Stimulated activated CD4-positive, alpha-beta T cell treated with anti-CD3 and anti-CD28 coated beads, Interleukin-1b, Interleukin-23, amount 100 ng/mL, for 1 hour (primary cell): Measurements from ENCODE around the gene UVRAG.
"Not testable (repeated sequence)": the region's sequence is repeated elsewhere in the genome, so short reads cannot be mapped to it uniquely, and the experiment has no call there.

Source experiments
- DNase-seq, 2 donors: peaks; one replicate each; pipeline ENCODE4 v3.0.0-alpha.2; 2020; ENCODE audit warnings: low read depth in 2 of 2

UVRAG gene

DNA sequence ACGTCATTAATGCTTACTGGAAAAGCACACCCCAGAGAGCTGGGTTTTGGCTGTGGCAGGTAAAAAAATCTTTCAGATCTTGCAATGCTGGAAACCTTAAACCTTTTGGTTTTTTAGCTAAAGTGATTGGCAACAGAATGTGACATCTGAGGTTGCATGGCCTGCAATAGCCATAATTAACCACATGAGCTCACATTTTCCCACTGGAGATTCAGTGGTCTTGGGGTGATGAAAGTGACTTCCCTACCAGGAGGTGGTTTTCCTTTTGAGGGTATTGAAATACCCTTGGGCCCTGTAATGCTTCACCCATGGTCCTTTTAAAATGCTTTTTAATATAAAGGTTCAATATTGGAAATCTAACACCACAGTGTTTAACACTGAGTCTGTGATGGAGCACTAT, 198.5 kb downstream of the UVRAG start:
- DNase-seq: no peak

DNA sequence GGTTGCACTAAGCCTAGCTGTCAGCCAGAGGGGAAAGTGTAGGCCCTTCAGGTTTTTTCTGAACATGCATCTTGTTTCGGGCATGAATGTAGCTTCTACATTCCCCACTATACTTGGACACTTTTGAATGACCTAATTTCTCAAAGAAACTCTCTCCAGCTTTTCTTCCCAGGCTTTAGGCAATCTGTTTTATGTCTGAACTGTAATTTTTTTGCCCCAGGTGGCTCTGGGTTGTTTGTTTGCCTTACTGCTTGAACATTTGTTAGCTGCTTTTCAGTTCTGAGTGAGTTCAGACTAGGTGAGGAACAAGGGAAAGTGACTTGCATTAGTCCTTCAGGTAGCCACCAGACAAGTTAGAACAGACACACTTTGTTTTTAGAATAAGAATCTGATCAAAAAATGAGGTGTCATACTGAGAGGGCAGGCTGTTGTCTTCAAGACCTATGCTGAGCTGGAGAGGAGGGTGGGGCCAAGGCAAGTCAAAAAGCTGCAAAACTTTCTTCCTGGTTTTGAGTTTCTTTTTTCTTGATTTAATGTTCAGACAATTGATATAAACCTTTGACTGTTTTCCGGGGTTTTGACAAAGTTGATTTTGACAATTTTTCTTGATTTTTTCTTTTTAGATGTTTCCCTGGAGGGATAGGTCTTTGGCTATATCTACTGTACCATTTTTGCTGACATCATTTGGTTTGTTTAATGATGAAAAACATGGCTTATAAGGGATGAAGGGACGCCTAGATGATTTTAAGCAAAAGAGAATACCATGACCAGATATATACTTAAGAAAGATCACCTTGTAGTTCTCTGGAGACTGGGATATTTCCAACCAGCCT, 208.4 kb downstream of the UVRAG start:
- DNase-seq: no peak

DNA sequence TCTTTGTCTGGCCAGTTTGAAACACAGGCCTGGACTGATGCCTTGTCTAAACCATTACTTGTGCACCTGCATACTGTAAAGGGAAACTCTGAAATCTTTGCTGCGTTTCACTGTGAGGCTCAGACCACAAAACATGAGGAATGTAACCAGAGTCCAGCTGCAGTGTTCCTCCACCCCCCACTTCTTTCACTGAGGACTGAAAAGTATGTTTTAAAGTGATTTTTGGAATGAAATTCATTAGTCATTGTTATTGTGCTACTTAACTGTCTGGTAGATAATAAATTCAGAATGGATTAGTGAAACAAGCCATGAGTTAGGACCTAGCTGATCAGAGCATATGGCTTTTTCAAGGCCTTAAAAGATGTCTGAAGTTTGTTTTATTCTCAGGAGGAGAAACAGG, 210.1 kb downstream of the UVRAG start:
- DNase-seq: no peak

DNA sequence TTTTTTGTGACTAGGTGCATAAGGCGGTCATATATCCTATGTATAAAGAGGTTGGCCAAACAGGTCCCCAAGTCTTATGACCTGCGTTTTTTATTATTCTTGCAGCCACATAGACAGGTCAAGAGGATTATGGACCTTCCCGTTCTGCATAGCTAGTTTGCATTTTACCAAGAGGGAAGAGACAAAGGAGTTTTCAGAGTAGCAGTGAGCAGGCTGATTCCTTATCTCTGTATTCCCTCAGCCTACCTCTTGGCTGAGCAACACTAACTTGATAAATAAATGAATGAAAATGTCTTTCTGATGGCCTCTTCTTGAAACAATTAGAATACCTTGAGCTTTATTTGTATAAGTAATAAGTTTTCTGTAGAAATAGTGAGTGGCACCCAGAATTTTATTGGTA, 210.8 kb downstream of the UVRAG start:
- DNase-seq: no peak

DNA sequence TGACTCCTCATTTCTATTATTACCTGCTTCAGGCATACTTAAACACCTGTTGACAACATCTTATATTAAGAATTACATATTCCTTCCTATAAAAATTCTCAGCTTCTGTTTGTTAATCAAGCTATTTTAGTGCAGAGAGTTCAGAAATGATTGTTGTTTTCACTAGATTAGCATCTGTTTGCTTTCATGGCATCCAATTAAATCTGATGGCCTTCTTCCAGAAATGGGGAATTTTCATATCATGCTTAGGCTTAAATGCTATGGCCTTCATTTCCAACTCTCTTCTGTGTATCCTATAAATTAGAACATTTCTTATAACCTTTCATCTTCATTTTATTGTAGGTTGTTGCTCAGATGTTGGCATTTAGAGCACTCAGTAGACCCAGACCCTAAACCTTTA, 211.3 kb downstream of the UVRAG start:
- DNase-seq: no peak

DNA sequence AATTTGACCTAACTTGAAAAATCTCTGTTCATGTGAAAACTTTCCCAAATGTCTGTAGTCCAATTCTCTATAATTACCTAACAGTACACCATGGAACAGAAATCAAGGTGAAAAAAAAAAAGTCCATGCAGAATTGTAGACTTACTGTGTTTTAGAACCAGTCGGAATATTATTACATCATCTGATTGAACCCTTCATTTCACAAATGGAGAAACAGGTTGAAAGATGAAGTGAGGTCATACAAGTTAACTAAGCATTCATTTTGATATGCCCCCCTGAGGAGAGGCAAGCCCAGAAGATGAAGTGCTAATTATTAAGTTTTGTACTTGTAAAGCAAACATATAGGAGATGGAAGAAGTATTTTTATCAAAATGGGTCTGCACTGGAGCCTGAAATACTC, 211.9 kb downstream of the UVRAG start:
- no peak for DNase-seq

DNA sequence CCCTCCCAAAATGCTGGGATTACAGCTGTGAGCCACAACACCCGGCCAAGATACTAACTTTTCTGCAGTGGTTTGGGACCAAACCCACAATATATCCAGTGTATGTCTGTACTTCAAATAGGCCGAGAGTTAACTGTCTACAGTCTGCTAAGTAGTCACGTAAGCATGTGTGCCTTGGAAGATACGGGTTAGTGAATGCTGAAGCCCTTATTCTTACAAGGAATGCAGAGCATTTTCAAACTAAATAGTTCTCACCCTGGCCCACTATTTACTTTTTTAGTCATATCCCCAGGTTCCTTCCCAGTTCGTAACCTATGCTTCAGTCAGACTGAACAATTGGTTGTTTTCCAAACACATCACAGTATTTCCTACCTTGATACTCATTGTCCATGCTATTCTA, 215.3 kb downstream of the UVRAG start:
- DNase-seq: no peak

DNA sequence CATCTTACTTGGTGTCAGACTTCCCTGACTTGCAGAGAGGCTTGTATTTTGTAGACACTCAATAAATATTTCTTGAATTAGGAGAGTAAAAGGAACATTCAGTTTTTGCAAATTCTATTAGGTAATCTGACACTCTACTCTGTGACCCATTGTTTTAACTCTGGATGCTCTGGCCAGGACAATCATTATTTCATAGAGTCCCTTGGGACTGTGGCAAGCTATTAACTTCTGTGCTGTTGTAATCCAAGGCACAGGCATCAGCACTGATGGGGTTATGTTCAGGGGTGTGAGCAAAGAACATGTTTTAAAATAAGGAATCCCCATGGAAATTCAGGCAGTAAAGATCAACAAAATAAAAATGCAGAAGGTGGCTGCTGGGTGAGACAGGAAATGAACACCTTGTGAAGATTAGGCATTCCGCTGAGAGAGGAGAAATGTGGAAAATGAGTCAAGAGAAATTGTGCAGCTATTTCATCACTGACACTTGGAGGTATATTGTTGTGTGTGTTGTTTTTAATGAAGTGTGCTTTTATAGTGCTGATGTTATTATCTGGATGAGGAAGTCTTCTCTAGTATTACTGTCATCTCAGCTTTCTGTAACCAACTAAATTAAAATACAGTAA, 216.1 kb downstream of the UVRAG start:
- DNase-seq: no peak

DNA sequence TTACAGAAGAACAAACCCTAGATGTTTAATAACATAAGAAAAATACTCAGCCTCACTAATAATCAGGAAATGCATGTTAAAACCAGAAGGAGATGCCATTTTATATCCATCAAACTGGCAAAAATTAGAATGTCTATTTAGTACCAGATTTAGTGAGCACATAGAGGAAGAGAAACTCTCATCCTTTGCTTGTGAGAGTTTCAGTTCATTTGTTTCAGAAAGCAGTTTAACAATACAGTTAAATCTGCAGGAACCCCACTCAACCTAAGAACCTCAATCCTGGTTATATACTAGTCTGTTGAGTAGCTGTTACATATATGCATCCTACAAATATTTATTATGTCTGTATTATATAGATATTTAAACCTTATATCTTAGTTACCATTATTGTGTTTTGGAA, 218.7 kb downstream of the UVRAG start:
- DNase-seq: no peak

DNA sequence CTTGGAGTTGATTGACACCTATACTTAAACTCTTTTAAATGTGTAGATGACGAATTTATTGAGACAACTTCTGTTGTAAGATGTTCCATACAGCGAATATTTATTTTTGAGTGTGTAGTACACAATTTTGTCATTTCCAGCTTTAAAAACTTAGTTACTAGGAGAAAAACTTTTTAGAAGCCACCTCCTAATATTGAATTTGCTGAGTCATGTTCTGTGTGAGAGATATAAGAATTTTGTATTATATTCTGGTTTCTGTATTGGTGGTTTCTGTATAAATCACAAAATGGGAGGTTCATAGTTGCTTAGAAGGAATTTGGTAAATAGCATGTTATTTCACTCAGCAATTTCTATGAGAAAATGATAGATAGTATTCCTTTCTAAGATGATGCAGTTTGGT, 220.0 kb downstream of the UVRAG start:
- no peak for DNase-seq

DNA sequence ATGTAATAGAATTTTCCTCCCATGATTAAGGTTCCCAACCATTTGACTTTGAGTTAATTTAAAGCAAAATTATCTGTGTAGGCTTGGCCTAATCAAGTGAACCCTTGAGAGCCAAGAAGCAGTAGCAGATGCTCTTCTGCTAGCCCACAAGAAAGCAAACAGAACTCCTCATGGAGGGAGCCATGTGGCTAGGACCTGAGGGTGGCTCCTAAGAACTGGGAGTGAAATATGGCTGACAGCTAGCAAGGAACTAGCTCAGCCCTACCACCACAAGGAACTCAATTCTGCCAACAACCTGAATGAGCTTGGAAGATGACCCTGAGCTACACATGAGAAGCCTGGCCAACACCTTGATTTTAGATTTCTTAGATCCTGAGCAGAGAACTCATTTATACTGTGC, 223.6 kb downstream of the UVRAG start:
- DNase-seq: no peak

DNA sequence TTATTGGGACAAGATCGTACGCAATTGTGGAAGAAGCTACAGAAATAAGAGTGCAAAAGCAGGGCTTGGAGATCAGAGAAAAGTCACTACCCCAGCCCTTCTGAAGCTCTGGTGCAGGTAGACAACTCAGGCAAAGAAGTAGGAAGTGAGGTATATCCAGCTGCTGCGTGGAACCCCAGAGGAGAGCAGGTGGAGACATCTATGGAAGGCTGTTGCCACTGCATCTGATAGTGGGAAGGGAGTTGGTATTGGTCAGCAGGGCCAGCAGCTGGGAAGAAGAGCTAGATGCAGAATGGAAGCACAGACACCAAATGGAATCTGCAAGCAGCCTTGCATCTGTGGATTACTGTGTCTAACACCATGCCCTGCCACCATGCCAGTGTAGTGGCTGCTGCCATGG, 226.2 kb downstream of the UVRAG start:
- no peak for DNase-seq

DNA sequence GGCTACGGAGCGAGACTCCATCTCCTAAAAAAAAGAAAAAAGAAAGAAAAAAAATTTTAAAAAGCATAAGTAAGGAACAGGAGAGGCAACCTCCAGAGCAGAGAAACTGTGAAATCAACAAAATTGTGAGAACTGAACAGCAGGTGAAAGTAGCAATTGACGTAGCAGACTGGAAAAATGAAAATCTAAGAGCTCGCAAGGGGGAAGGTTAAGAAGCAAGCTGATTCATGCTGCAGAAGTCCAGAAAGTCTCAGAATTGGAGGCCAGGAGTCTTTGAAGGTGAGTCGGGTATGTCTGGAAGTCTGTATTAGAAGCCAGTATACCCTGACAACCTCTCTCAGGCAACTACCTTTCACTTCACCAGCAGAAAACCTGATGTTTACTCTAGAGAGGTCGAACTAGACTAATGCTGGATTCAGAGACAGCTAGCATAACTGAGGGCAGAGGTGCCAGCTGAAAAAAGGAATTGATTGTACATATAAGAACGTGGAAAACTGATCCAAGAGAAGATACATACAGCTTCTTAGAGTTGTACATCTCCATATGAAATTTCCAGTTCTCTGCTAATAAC, 229.8 kb downstream of the UVRAG start:
- no peak for DNase-seq

DNA sequence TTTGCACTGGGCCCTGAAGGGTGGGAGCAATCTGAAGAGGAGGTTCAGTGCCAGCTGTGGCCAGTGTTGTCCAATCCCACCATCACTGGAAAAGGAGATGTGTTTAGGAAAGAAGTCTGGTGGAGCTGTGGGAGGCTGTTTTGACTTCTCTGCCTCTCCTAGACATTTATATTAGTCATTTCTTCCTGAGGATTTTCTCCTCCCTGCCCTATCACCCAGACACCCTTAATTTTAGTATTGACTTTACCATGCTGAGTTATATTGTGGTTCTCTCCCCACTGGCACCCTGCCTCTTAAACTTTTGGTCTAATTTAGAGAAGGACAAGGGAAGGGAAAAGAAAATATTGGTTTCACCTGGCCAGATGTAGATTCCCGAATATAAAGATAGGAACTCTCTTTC, 232.2 kb downstream of the UVRAG start:
- DNase-seq: no peak

DNA sequence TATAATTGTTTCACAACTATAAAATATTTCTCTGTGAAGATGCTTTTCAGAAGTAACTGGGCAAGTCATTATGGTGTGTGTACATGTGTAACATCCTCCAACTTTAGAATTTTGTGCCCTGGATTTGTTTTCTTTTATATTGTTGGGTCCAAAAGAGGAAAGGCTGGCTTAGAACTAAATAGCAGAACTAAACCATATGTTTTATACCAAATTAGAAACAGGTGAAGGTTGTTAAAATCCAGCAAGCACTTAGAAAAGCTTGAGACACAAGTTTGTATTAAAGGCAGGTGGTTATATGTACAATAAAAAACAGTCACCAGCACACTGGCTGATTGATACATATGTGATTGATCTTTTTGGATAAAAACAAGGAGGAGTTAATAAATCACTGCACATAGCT, 232.8 kb downstream of the UVRAG start:
- DNase-seq: no peak

DNA sequence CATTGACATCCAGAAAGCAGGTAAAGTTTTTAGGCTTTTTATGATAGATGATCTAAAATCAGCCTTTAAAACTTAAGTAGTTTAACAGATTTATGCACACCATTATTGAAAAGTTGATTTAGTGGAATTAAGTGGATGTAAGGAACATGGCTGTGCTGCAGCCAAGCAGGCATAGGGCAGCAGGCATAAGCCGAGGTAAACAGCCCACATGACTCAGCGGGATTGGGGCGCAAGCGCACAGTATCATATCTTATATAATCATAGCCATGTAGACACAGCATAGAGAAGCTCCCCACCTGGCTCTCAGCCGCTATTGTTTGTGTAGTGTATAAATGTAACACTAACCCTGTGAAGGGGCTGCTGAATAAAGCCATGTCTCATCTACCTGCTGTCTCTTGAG, 233.8 kb downstream of the UVRAG start:
- no peak for DNase-seq

DNA sequence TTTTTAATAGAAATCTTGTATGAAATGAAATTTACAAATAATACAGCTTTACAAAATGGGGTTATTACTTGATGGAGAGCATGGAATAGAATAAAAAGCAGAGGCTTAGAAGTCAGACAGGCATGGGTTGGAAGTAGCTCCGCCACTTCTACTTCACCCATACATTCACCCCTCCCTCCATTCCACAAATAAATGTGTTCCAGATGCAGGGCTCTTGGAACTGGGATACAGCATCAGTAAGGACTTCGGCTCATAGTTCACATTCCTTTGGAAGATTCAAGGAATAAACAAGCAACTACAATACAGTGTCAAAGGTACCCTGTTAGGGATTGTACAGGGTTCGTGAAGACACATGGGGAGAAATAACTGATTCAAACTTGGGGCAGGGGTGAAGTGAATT, 234.5 kb downstream of the UVRAG start:
- no peak for DNase-seq

DNA sequence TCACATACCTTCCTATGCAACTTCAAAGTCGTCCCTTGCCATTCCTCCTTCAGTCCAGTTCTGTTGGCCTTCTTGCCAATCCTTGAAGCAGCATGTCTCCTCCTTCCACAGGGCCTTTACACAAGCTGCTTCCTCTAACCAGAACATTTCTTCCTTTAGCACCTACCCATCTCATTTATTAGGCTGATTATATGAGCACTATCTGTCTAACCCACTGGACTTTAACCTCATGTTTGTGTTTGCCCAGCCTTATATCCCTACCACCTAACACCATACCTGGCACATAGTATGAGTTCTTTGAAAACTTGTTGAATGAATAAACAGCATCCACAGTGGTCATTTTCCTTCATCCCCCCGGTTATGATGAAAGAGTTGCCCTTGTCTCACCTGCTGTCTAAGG, 236.9 kb downstream of the UVRAG start:
- no peak for DNase-seq

DNA sequence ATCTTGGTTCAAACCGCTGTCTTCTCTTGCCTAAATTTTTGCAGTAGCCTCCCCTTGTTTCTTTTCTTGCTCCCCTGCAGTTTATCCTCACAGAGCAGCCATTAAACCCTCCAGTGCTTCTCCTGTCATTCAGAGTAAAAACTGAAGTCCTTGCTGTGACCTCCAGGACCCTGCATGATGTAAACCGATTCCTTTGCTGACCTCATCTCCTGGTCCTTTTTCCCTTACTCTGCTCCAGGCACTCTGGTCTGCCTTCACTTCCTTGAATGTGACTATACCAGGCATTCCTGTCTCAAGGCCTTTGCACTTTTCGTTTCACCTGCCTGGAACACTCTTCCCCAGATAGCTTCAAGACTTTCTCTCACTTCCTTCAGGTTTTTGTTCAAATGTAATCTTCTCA, 239.3 kb downstream of the UVRAG start:
- no peak for DNase-seq

DNA sequence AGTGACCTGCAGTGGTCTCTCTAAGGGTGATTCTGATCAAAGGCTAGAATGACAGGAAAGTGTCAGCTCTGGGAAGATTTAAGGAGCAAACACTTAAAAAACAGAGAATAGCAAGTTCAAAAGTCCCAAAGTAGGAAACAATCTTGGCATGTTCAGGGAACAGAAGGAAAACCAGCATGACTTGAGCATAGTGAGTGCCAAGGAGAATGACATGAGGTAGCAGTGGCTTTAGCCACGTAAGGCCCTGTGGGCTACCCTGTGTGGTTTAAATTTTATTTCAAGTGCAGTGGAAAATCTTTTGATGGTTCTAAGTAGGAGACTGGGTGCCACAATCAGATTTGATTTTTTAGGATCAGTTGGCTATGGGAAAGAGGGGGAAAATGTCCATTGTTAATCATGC, 241.9 kb downstream of the UVRAG start:
- DNase-seq: no peak

DNA sequence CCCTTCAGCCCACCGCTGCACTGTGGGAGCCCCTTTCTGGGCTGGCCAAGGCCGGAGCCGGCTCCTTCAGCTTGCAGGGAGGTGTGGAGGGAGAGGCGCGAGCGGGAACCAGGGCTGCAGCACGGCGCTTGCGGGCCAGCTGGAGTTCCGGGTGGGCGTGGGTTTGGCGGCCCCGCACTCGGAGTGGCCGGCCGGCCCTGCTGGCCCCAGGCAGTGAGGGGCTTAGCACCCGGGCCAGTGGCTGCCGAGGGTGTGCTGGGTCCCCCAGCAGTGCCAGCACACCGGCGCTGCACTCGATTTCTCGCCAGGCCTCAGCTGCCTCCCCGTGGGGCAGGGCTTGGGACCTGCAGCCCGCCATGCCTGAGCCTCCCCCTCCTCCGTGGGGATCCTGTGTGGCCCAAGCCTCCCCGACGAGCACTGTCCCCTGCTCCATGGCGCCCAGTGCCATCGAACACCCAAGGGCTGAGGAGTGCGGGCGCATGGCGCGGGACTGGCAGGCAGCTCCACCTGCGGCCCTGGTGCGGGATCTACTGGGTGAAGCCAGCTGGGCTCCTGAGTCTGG, 245.5 kb downstream of the UVRAG start:
- not testable (repeated sequence) for DNase-seq

DNA sequence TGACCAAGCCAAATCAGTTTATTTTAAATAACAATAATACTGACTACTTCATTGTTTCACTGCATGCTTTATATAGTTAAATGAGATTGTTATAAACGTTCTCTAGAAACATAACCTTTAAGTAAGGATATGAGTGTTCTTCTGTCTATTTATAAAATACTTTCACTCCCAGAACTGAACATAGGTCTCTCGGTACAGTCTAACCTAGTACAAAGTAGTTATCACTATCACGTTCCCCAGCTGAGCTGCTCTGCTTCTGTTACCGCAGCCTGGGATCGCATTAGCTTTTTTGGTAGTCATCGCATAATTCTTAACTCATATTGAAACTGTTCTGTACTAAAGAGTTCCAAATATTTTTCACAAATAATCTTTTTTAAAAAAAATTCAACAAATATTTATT, 247.7 kb downstream of the UVRAG start:
- no peak for DNase-seq

DNA sequence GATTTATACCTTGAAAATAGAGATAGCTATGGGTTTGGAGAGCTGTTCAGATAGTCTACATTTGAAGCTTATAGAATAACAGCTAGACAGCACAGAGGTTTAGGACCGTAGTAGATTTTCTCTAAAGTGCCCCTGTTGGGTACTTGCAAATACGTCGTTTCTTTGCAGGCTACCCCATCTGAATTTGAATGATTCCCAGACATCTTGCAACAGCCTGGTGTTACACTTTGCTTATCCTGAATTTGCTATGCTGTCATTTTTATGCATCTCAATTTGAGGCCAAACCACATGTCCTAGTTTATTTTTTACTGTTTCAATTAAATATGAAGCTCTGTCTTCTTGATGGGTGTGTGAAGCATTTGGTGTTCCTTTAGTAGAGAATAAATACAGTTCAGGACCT, 249.2 kb downstream of the UVRAG start:
- no peak for DNase-seq
